ENCODE measurements around the gene KATNB1.

DNA sequence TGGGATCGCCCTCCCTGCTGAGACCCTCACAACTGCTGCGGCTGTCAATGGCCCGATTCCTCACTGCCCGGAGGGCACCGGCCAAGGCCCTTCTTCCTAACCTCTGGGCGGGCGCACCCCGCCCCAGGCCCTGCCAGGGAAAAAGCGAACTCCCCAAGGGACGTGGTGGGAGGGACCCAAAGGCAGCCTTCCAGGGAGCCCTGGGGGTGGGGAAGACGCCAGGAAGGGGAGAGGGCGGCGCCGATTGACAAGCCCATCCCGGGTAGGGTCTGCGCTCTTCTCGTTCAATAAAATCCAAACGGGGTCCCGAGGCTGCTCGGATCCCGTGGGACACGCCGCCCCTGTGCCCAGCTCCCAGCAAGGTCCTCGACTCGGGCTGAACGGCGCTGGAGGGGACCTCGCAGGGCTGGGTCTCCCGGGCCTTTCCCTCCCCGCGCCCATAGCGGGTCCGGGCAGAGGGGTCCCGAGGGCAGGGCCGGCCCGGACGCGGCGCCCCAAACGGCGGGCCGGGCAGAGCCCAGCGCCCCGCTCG is 66.3 kb downstream of the KATNB1 start:
- TF ChIP-seq, protein P1, sequence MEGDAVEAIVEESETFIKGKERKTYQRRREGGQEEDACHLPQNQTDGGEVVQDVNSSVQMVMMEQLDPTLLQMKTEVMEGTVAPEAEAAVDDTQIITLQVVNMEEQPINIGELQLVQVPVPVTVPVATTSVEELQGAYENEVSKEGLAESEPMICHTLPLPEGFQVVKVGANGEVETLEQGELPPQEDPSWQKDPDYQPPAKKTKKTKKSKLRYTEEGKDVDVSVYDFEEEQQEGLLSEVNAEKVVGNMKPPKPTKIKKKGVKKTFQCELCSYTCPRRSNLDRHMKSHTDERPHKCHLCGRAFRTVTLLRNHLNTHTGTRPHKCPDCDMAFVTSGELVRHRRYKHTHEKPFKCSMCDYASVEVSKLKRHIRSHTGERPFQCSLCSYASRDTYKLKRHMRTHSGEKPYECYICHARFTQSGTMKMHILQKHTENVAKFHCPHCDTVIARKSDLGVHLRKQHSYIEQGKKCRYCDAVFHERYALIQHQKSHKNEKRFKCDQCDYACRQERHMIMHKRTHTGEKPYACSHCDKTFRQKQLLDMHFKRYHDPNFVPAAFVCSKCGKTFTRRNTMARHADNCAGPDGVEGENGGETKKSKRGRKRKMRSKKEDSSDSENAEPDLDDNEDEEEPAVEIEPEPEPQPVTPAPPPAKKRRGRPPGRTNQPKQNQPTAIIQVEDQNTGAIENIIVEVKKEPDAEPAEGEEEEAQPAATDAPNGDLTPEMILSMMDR (IDR thresholded peaks at IDR 0.05; ENCODE audit: borderline replicate concordance, extremely low read depth, low read length, poor library complexity, severe bottlenecking), result no peak
- TF ChIP-seq EZH2 (IDR thresholded peaks at IDR 0.05; ENCODE audit: borderline replicate concordance, low read depth, low read length, severe bottlenecking), result no peak

All from DND-41 (cell line).